T-helper 2 cell (primary cell): ENCODE data around the gene PLGRKT.
"Not testable (repeated sequence)": the region's sequence is repeated elsewhere in the genome, so short reads cannot be mapped to it uniquely, and the experiment has no call there.

Source experiments
- DNase-seq, 5 experiments: peaks; one replicate each; pipeline versions ENCODE4 v3.0.0 to v3.0.0-alpha.2; 2012 to 2022

The PLGRKT gene

GRCh38 chr9:5375091-5375490 is 62.6 kb downstream of the PLGRKT start:
- DNase-seq = peak in 1 of 5 experiments; percentile 51

- peak in 1 of 5 experiments; percentile 53 for DNase-seq
Observed at GRCh38 chr9:5364294-5365024, 73.3 kb downstream of the PLGRKT start.

- no peak for DNase-seq
Observed at GRCh38 chr9:5361326-5362010, 76.3 kb downstream of the PLGRKT start.

- DNase-seq = no peak
Observed at GRCh38 chr9:5360341-5360740, 77.4 kb downstream of the PLGRKT start.

- DNase-seq = no peak
Observed at GRCh38 chr9:5357431-5358105, 80.2 kb downstream of the PLGRKT start.

GRCh38 chr9:5355817-5356216 is 81.9 kb downstream of the PLGRKT start:
- no peak for DNase-seq

GRCh38 chr9:5355226-5355625 is 82.5 kb downstream of the PLGRKT start:
- DNase-seq = no peak

- no peak for DNase-seq
Observed at GRCh38 chr9:5354184-5354583, 83.5 kb downstream of the PLGRKT start.

- peak in 2 of 5 experiments; percentile 21 to 75 for DNase-seq
Observed at GRCh38 chr9:5352637-5353248, 85.0 kb downstream of the PLGRKT start.

GRCh38 chr9:5338992-5339981 is 98.4 kb downstream of the PLGRKT start, which contains the start of gene RLN1:
Gene RLN1, minus strand, starts transcription at chr9:5339876. Its CDS starts 130 bp downstream, at chr9:5339746.
- DNase-seq = peak in 3 of 5 experiments; percentile 3 to 28 (median 23)

- DNase-seq = peak in 3 of 5 experiments; percentile 9 to 81 (median 58)
Observed at GRCh38 chr9:5336688-5337087, 101.0 kb downstream of the PLGRKT start.

GRCh38 chr9:5331276-5331675 is 106.4 kb downstream of the PLGRKT start:
- not testable (repeated sequence) for DNase-seq

- DNase-seq = peak in 3 of 5 experiments; percentile 21 to 78 (median 61)
Observed at GRCh38 chr9:5326893-5327548, 110.7 kb downstream of the PLGRKT start.

- no peak for DNase-seq
Observed at GRCh38 chr9:5326187-5326586, 111.5 kb downstream of the PLGRKT start.

- not testable (repeated sequence) for DNase-seq
Observed at GRCh38 chr9:5321601-5322000, 116.1 kb downstream of the PLGRKT start.

- DNase-seq = peak in 1 of 5 experiments; percentile 11
Observed at GRCh38 chr9:5321058-5321457, 116.7 kb downstream of the PLGRKT start.

- DNase-seq = not testable (repeated sequence)
Observed at GRCh38 chr9:5316406-5316805, 121.3 kb downstream of the PLGRKT start.

- no peak for DNase-seq
Observed at GRCh38 chr9:5315187-5315923, 122.4 kb downstream of the PLGRKT start.

GRCh38 chr9:5310851-5311250 is 126.9 kb downstream of the PLGRKT start:
- DNase-seq = no peak
